Smooth muscle cell (in vitro differentiated cells): Measurements from ENCODE around the gene NAXD. TPM values are rescaled to one million over a fixed set of nuclear protein-coding genes. Genes with fewer than 3 reads are reported as not detected.

ENCODE experiments used
- DNase-seq: peaks from one replicate; lab custom pipeline; 2025; ENCODE audit not compliant: unreplicated experiment; lab: John Stamatoyannopoulos, UW
- H2AFZ ChIP-seq: fragments of 200-600 bp; sonication (generic); 2 replicates; pipeline ENCODE4 v1.6.0; 2016; ENCODE audit warnings: antibody characterized with exemption, low read depth, mild to moderate bottlenecking
- H3F3A ChIP-seq: fragments of 200-600 bp; sonication (generic); 2 replicates; pipeline ENCODE4 v1.6.0; 2017; ENCODE audit warnings: antibody characterized with exemption, low read depth
- H3K27ac ChIP-seq: fragments of 200-600 bp; sonication (generic); 2 replicates; pipeline ENCODE4 v1.5.1; 2016; ENCODE audit warnings: low read depth, mild to moderate bottlenecking
- H3K27me3 ChIP-seq: fragments of 200-600 bp; sonication (generic); 2 replicates; pipeline ENCODE4 v1.6.1; 2016; ENCODE audit warnings: low read depth, mild to moderate bottlenecking
- H3K36me3 ChIP-seq: fragments of 200-600 bp; sonication (generic); 2 replicates; pipeline ENCODE4 v1.5.1; 2016; ENCODE audit warnings: low read depth
- H3K4me1 ChIP-seq: fragments of 200-600 bp; sonication (generic); 2 replicates; pipeline ENCODE4 v1.5.1; 2016; ENCODE audit warnings: low read depth
- H3K4me2 ChIP-seq: fragments of 200-600 bp; sonication (generic); 2 replicates; pipeline ENCODE4 v1.6.0; 2016; ENCODE audit warnings: mild to moderate bottlenecking
- H3K4me3 ChIP-seq: fragments of 200-600 bp; sonication (generic); 2 replicates; pipeline ENCODE4 v1.5.1; 2016; ENCODE audit warnings: mild to moderate bottlenecking
- H3K79me2 ChIP-seq: fragments of 200-600 bp; sonication (generic); 2 replicates; pipeline ENCODE4 v1.6.0; 2016; ENCODE audit warnings: low read depth, mild to moderate bottlenecking
- H3K9ac ChIP-seq: fragments of 200-600 bp; sonication (generic); 2 replicates; pipeline ENCODE4 v1.6.0; 2016; ENCODE audit warnings: low read depth
- H3K9me3 ChIP-seq: fragments of 200-600 bp; sonication (generic); replicated peaks from 2 replicates; pipeline ENCODE4 v1.5.1; 2016; ENCODE audit warnings: low read depth
- H4K20me1 ChIP-seq: fragments of 200-600 bp; sonication (generic); 2 replicates; pipeline ENCODE4 v1.6.0; 2016; ENCODE audit warnings: low read depth
- WGBS: methylation state at CpG from one replicate; pipeline ENCODE4 v1.1.7; 2016; ENCODE audit warnings: low lambda C conversion rate; 5-methylcytosine and 5-hydroxymethylcytosine counted together
- polyA plus RNA-seq: library from polyadenylated mRNA; unstranded; fragments of >200 nt; fragmentation: Nextera tagmentation; extraction: Ambion mirVana; gene quantifications from 2 replicates; pipeline ENCODE4 v1.2.1, GENCODE V29; 2016
- total RNA-seq: library from RNA; depleted of rRNA; stranded (reverse); fragments of >200 nt; gene quantifications from 2 replicates; pipeline ENCODE4 v1.2.3, GENCODE V29; 2014
- TF ChIP-seq, protein P1 (sequence below): fragments of 200-600 bp; sonication (generic); IDR thresholded peaks from 2 replicates; pipeline ENCODE4 v1.5.1; 2017; ENCODE audit warnings: borderline replicate concordance, mild to moderate bottlenecking, antibody characterized with exemption; ENCODE audit not compliant: insufficient read depth, poor library complexity, severe bottlenecking

Gene NAXD
- total and polyA plus RNA-seq, 2 experiments from 2014 or later, result 16.9 to 30.9 TPM

DNA sequence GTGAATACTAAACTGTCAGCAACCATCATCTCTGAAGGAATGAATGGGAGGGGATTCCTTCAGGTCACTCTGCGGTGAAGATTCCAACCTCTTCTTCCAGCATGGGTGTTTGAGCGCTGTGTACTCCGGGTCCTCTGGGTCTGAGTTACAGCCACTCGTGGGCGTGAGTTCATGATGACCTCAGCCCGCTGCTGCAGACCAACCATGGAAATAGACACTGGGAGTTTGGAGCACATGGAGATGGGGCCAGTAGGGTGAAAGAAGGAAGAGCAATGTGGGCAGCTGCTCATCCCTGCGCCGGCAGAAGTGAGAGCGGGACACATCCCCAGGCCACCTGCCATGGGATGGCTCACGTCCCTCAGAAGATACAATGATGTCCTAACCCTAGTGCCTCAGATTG, 37.0 kb upstream of the NAXD start:
- 87% methylated on average over 9 of the region's 10 CpGs for WGBS
- Histone ChIP-seq H3K9me3 (no peaks in the 10 kb centered on the region), H3K36me3 (no peaks in the 10 kb centered on the region)

DNA sequence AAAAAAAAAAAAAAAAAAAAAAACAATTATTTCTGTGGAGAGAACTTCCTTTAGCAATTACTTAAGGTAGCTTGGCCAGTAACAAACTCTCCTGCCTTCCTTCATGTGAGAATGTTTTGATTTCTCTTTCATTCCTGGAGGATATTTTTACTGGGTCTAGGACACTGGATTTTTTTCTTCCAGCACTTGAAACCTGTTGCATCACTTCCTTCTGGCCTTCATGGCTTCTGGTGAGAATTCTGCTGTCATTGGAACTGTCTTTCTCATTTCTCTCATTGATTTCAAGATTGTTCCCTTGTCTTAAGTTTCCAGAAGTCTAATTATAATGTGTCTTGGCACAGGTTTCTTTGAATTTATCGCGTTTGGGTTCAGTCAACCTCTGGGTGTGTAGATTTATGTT, 34.5 kb upstream of the NAXD start:
- H3K4me1 ChIP-seq, result no peaks in the 10 kb centered on the region

More for the DNA sequence above, 37.0 kb upstream of the NAXD start:
- no peaks in the 10 kb centered on the region for H3F3A ChIP-seq
- no peaks in the 10 kb centered on the region for H3K79me2 ChIP-seq
- H3K4me2 ChIP-seq, result no peak overlapping the region
- no peak overlapping the region for H3K27ac ChIP-seq
- H3K9ac ChIP-seq, result no peak overlapping the region
- H3K27me3 ChIP-seq, result no peaks in the 10 kb centered on the region
- H2AFZ ChIP-seq, result no peak overlapping the region
- no peaks in the 10 kb centered on the region for H4K20me1 ChIP-seq
- H3K4me3 ChIP-seq, result no peak overlapping the region
- TF ChIP-seq, protein P1, sequence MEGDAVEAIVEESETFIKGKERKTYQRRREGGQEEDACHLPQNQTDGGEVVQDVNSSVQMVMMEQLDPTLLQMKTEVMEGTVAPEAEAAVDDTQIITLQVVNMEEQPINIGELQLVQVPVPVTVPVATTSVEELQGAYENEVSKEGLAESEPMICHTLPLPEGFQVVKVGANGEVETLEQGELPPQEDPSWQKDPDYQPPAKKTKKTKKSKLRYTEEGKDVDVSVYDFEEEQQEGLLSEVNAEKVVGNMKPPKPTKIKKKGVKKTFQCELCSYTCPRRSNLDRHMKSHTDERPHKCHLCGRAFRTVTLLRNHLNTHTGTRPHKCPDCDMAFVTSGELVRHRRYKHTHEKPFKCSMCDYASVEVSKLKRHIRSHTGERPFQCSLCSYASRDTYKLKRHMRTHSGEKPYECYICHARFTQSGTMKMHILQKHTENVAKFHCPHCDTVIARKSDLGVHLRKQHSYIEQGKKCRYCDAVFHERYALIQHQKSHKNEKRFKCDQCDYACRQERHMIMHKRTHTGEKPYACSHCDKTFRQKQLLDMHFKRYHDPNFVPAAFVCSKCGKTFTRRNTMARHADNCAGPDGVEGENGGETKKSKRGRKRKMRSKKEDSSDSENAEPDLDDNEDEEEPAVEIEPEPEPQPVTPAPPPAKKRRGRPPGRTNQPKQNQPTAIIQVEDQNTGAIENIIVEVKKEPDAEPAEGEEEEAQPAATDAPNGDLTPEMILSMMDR, result no peak
- DNase-seq, result no peak
- no peaks in the 10 kb centered on the region for H3K4me1 ChIP-seq

DNA sequence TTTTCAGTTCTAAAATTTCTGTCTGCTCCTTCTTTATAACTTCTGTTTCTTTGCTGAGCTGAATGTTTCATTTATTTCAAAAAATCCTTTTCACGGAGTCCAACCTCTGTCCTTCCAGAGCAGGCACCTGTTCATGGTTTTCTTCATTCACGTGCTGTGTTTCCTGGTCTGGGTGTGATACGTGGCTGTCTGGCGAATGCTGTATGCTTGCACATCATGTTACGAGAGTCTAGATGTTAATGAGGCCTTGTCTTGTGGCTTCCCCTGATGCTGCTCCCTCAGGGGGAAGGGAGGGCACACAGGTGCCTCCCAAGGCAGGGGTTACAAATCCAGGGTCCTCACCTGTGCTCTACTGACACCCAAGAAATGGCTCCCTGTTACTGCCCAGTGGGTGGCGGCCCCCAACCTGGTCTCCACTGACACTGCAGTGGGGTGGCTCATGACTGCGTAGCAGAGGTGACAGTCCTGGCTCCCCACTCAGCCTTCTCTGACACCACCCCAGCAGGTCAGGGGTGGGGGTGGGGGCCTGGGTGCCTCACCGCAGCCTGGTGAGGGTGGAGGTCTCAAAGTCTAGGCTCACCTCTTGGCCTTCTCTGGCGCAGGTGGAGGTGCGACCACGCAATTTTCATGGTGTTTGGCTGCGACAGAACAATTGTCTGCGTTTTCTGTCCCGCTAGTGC, 33.7 kb upstream of the NAXD start:
- no peaks in the 10 kb centered on the region for H3K36me3 ChIP-seq
- no peaks in the 10 kb centered on the region for H3F3A ChIP-seq
- no peaks in the 10 kb centered on the region for H3K79me2 ChIP-seq
- 86% methylated on average over 14 of the region's 14 CpGs for WGBS
- H3K27me3 ChIP-seq, result no peaks in the 10 kb centered on the region
- no peak for DNase-seq
- H2AFZ ChIP-seq, result no peak overlapping the region
- H3K9ac ChIP-seq, result no peak overlapping the region
- no peak overlapping the region for H3K27ac ChIP-seq
- no peaks in the 10 kb centered on the region for H4K20me1 ChIP-seq
- H3K4me2 ChIP-seq, result no peak overlapping the region
- H3K9me3 ChIP-seq, result no peaks in the 10 kb centered on the region
- no peaks in the 10 kb centered on the region for H3K4me1 ChIP-seq
- TF ChIP-seq, protein P1, result no peak
- H3K4me3 ChIP-seq, result no peak overlapping the region

More for the DNA sequence above, 34.5 kb upstream of the NAXD start:
- Histone ChIP-seq H3K9me3 (no peaks in the 10 kb centered on the region), H3K27me3 (no peaks in the 10 kb centered on the region), H3K36me3 (no peaks in the 10 kb centered on the region), H4K20me1 (no peaks in the 10 kb centered on the region), H3K4me3 (no peak overlapping the region), H3F3A (no peaks in the 10 kb centered on the region), H3K4me2 (no peak overlapping the region), H3K79me2 (no peaks in the 10 kb centered on the region), H3K9ac (no peak overlapping the region), H2AFZ (no peak overlapping the region), H3K27ac (no peak overlapping the region)
- no peak for DNase-seq
- WGBS, result 90% methylated on average over 2 of the region's 2 CpGs
- TF ChIP-seq, protein P1, result no peak

DNA sequence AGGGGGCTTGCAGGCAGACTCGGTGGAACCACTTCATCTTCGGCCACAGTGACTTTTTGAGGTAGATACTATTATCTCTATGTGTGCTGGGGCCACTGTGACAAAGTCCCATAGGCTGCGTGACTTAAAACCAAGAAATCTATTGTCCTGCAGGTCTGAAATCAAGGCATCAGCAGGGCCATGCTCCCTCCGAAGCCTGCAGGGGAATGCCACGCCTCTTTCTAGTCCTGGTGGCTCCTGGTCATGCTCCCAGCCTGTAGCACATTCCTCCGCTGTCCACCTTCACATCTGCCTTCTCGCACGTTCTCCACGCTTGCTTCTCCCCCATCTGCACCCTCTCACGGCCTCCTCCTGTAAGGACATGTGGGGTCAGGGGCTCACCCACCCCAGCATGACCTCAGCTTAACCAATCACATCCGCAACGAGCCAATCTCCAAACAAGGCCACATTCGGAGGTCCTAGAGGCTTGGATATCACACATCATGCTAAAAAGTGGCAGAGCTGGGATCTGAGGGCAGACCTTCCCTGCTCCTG, 32.9 kb upstream of the NAXD start:
- WGBS, result 96% methylated on average over 13 of the region's 13 CpGs
- TF ChIP-seq, protein P1, result no peak

More for the DNA sequence above, 32.9 kb upstream of the NAXD start:
- Histone ChIP-seq H3K4me3 (no peak overlapping the region), H3K27me3 (no peaks in the 10 kb centered on the region), H3K36me3 (no peaks in the 10 kb centered on the region), H3K4me2 (no peak overlapping the region), H4K20me1 (no peaks in the 10 kb centered on the region), H3K9me3 (no peaks in the 10 kb centered on the region), H3K79me2 (no peaks in the 10 kb centered on the region), H3K4me1 (no peaks in the 10 kb centered on the region), H2AFZ (no peak overlapping the region), H3F3A (no peaks in the 10 kb centered on the region), H3K9ac (no peak overlapping the region), H3K27ac (no peak overlapping the region)
- no peak for DNase-seq
